H1 (cell line): ENCODE measurements around the gene BNC2. TPM values are rescaled to one million over a fixed set of nuclear protein-coding genes. Genes with fewer than 3 reads are reported as not detected.

Experiments
- CTCF ChIA-PET: fragments of 300-600 bp; sonication (Branson Sonifier 250); formaldehyde crosslinking; loops from one replicate; lab custom pipeline; 2021; ENCODE audit not compliant: partially characterized antibody; lab: Charles Lee
- POLR2A ChIA-PET: fragments of 300-600 bp; sonication (Branson Sonifier 250); formaldehyde crosslinking; loops from one replicate; lab custom pipeline; 2021; ENCODE audit warnings: inconsistent platforms; ENCODE audit not compliant: partially characterized antibody; lab: Charles Lee
- DNase-seq, 2 experiments: peaks; one replicate each; pipeline versions ENCODE4 v3.0.0 to v3.0.0-alpha.2; 2010 to 2022; ENCODE audit warnings: low spot score in 2 of 2, low read depth in 1 of 2, mixed read lengths in 1 of 2
- FAIRE-seq: peaks from 2 replicates; lab custom pipeline; 2011; peaks lifted over from hg19 to GRCh38; lab: Jason Lieb, UNC
- H2AFZ ChIP-seq: 2 replicates; pipeline ENCODE4 v1.8.1; 2012; ENCODE audit warnings: low read length, inconsistent platforms
- H2AK5ac ChIP-seq: 2 replicates; pipeline ENCODE4 v1.6.1; 2013; ENCODE audit warnings: low read depth, low read length
- H2BK120ac ChIP-seq: replicated peaks from 2 replicates; pipeline ENCODE3; 2013; ENCODE audit warnings: low read depth, low read length, inconsistent platforms
- H2BK12ac ChIP-seq: 2 replicates; pipeline ENCODE4 v1.6.1; 2013; ENCODE audit warnings: low read depth, low read length
- H2BK15ac ChIP-seq: 2 replicates; pipeline ENCODE4 v1.6.1; 2013; ENCODE audit warnings: low read length
- H2BK20ac ChIP-seq: 2 replicates; pipeline ENCODE4 v1.6.1; 2013; ENCODE audit warnings: low read length
- H2BK5ac ChIP-seq: 2 replicates; pipeline ENCODE4 v1.6.1; 2013; ENCODE audit warnings: low read depth, low read length
- H3K14ac ChIP-seq: 2 replicates; pipeline ENCODE4 v1.6.1; 2013; ENCODE audit warnings: inconsistent platforms; ENCODE audit not compliant: insufficient read length
- H3K18ac ChIP-seq: 2 replicates; pipeline ENCODE4 v1.6.1; 2013; ENCODE audit warnings: low read length; ENCODE audit errors: extremely low read depth
- H3K23ac ChIP-seq: 2 replicates; pipeline ENCODE4 v1.6.1; 2013; ENCODE audit warnings: inconsistent platforms; ENCODE audit not compliant: insufficient read length
- H3K23me2 ChIP-seq: 2 replicates; pipeline ENCODE4 v1.6.1; 2013; ENCODE audit warnings: low read depth, low read length
- H3K27ac ChIP-seq: 2 replicates; pipeline ENCODE4 v1.6.1; 2011; ENCODE audit warnings: low read depth, low read length, inconsistent platforms
- H3K27me3 ChIP-seq, 4 experiments: replicated peaks in 1 of 4; 1 replicate in 1 of 4; 2 replicates in 3 of 4; pipeline versions ENCODE4 v1.6.1 to v1.8.1; 2011 to 2013; ENCODE audit warnings: low read length in 3 of 4, mild to moderate bottlenecking in 3 of 4, inconsistent platforms in 2 of 4, mixed read lengths in 2 of 4, moderate library complexity in 1 of 4; ENCODE audit not compliant: control insufficient read depth in 3 of 4, insufficient read depth in 3 of 4; ENCODE audit errors: extremely low read depth in 1 of 4
- H3K36me3 ChIP-seq, 4 experiments: 2 replicates each; pipeline versions ENCODE4 v1.6.1 to v1.8.1; 2011 to 2013; ENCODE audit warnings: mild to moderate bottlenecking in 4 of 4, low read length in 3 of 4, moderate library complexity in 2 of 4, control low read depth in 1 of 4, inconsistent platforms in 1 of 4; ENCODE audit not compliant: insufficient read depth in 4 of 4, control insufficient read depth in 2 of 4
- H3K4ac ChIP-seq: replicated peaks from 2 replicates; pipeline ENCODE3; 2013; ENCODE audit warnings: low read length, low read depth, mixed read lengths, inconsistent platforms; ENCODE audit not compliant: insufficient read length
- H3K4me1 ChIP-seq, 4 experiments: replicated peaks in 1 of 4; 1 replicate in 1 of 4; 2 replicates in 3 of 4; pipeline versions ENCODE4 v1.6.1 to v1.8.1; 2011 to 2013; ENCODE audit warnings: low read length in 3 of 4, inconsistent platforms in 2 of 4, mixed read lengths in 1 of 4; ENCODE audit not compliant: insufficient read depth in 4 of 4, control insufficient read depth in 3 of 4
- H3K4me2 ChIP-seq, 2 experiments: 2 replicates each; pipeline versions ENCODE4 v1.6.1 to v1.8.1; 2011 to 2013; ENCODE audit warnings: low read depth in 2 of 2, low read length in 2 of 2, control low read depth in 1 of 2, inconsistent platforms in 1 of 2, mild to moderate bottlenecking in 1 of 2; ENCODE audit not compliant: insufficient read depth in 1 of 2
- H3K4me3 ChIP-seq, 4 experiments: fragments of 200-600, 300-600 bp in 1 of 4; sonication (generic), shearing (Covaris generic), sonication (Bioruptor Twin) in 1 of 4; 2 replicates each; pipeline versions ENCODE4 v1.5.1 to v1.8.1; 2011 to 2016; ENCODE audit warnings: low read length in 4 of 4, low read depth in 3 of 4, control low read depth in 2 of 4, inconsistent platforms in 2 of 4, mild to moderate bottlenecking in 2 of 4, mixed read lengths in 1 of 4, moderate library complexity in 1 of 4; ENCODE audit not compliant: insufficient read depth in 2 of 4; ENCODE audit errors: extremely low read depth in 1 of 4
- H3K56ac ChIP-seq: replicated peaks from 2 replicates; pipeline ENCODE3; 2013; ENCODE audit warnings: low read depth, mild to moderate bottlenecking, mixed read lengths, low read length, inconsistent platforms; ENCODE audit not compliant: insufficient read length
- H3K79me1 ChIP-seq: 2 replicates; pipeline ENCODE4 v1.6.1; 2013; ENCODE audit warnings: low read depth, low read length, control low read depth
- H3K79me2 ChIP-seq, 2 experiments: 2 replicates each; pipeline versions ENCODE4 v1.6.1 to v1.8.1; 2012 to 2013; ENCODE audit warnings: low read length in 2 of 2, mild to moderate bottlenecking in 2 of 2, inconsistent platforms in 1 of 2; ENCODE audit not compliant: insufficient read depth in 2 of 2, control insufficient read depth in 1 of 2
- H3K9ac ChIP-seq, 4 experiments: replicated peaks in 1 of 4; 1 replicate in 1 of 4; 2 replicates in 3 of 4; pipeline versions ENCODE4 v1.6.1 to v1.8.1; 2011 to 2013; ENCODE audit warnings: low read depth in 3 of 4, low read length in 3 of 4, control low read depth in 2 of 4, mild to moderate bottlenecking in 2 of 4, moderate library complexity in 2 of 4, inconsistent platforms in 1 of 4; ENCODE audit errors: extremely low read depth in 1 of 4
- H3K9me3 ChIP-seq, 2 experiments: 2 replicates each; pipeline versions ENCODE4 v1.6.1 to v1.8.1; 2012 to 2013; ENCODE audit warnings: mild to moderate bottlenecking in 2 of 2, moderate library complexity in 2 of 2, control low read depth in 1 of 2, inconsistent platforms in 1 of 2, low read depth in 1 of 2, low read length in 1 of 2, mixed read lengths in 1 of 2; ENCODE audit not compliant: insufficient read depth in 2 of 2
- H4K20me1 ChIP-seq, 2 experiments: replicated peaks in 1 of 2; 2 replicates each; pipeline versions ENCODE3 to v1.8.1; 2011 to 2013; ENCODE audit warnings: inconsistent platforms in 2 of 2, low read length in 2 of 2, mild to moderate bottlenecking in 1 of 2; ENCODE audit not compliant: insufficient read depth in 2 of 2, control insufficient read depth in 1 of 2
- H4K5ac ChIP-seq: 2 replicates; pipeline ENCODE4 v1.6.1; 2013; ENCODE audit warnings: low read length, low read depth, mixed read lengths, inconsistent platforms; ENCODE audit not compliant: insufficient read length
- H4K8ac ChIP-seq: 2 replicates; pipeline ENCODE4 v1.8.0; 2013; ENCODE audit warnings: mild to moderate bottlenecking, moderate library complexity, low read length, inconsistent platforms; ENCODE audit not compliant: insufficient read depth; ENCODE audit errors: extremely low read depth
- H4K91ac ChIP-seq: replicated peaks from 2 replicates; pipeline ENCODE3; 2013; ENCODE audit warnings: low read length, mixed read lengths, inconsistent platforms; ENCODE audit not compliant: insufficient read length
- CHD2 ChIP-seq: IDR thresholded peaks from 2 replicates; pipeline ENCODE4 v1.6.1; 2012; ENCODE audit warnings: low read length, improper control_type of control experiment
- JUND ChIP-seq: IDR thresholded peaks from 2 replicates; pipeline ENCODE4 v1.6.1; 2011; ENCODE audit warnings: mild to moderate bottlenecking, improper control_type of control experiment, low read length
- NANOG ChIP-seq: IDR thresholded peaks from 2 replicates; pipeline ENCODE4 v1.6.1; 2011; ENCODE audit warnings: low read length, low read depth, mild to moderate bottlenecking, inconsistent platforms; ENCODE audit not compliant: insufficient read depth, poor library complexity, severe bottlenecking
- TBP ChIP-seq: IDR thresholded peaks from 2 replicates; pipeline ENCODE4 v1.6.1; 2011; ENCODE audit warnings: low read depth, low read length, improper control_type of control experiment
- WGBS, 2 experiments: shearing (Covaris generic) in 1 of 2; methylation state at CpG; one replicate each; pipeline versions ENCODE4 v1.1.6 to v1.1.7; 2013 to 2015; ENCODE audit warnings: low lambda C conversion rate in 2 of 2, mixed read lengths in 2 of 2, inconsistent platforms in 1 of 2, low coverage in 1 of 2, missing lambda C conversion rate in 1 of 2; ENCODE audit not compliant: insufficient replicate concordance in 2 of 2, insufficient coverage in 1 of 2, insufficient read length in 1 of 2; ENCODE audit errors: extremely low coverage in 1 of 2, missing lambda C conversion rate in 1 of 2; 5-methylcytosine and 5-hydroxymethylcytosine counted together
- polyA plus RNA-seq, 7 experiments: library from polyadenylated mRNA; depleted of rRNA in 3 of 7; stranded (reverse) in 5 of 7; unstranded in 2 of 7; fragments of >200 nt in 5 of 7; fragments of 200-250 nt in 2 of 7; gene quantifications; 1 replicate in 5 of 7; 2 replicates in 1 of 7; 4 replicates in 1 of 7; pipeline versions ENCODE4 v1.2.1 to v1.2.3, GENCODE V29; 2011 to 2013; ENCODE audit warnings: missing spikeins in 2 of 7, mixed read lengths in 2 of 7
- total RNA-seq: library from RNA; stranded (reverse); fragmentation: NEBNext Ultra II Directional; extraction: Animal tissue kit (Norgen Biotek cat#: 25700); gene quantifications from 2 replicates; pipeline ENCODE4 v1.2.1, GENCODE V29; 2021
- TF ChIP-seq, protein P1 (sequence below): IDR thresholded peaks from 2 replicates; pipeline ENCODE4 v1.6.1; 2012; ENCODE audit warnings: inconsistent platforms
- TF ChIP-seq, protein P2 (sequence below): IDR thresholded peaks from 2 replicates; pipeline ENCODE4 v1.6.1; 2012; ENCODE audit warnings: inconsistent platforms
- TF ChIP-seq, protein P3 (sequence below), 3 experiments: IDR thresholded peaks; 1 replicate in 2 of 3; 2 replicates in 1 of 3; pipeline versions ENCODE4 v1.5.1 to v1.6.1; 2011; ENCODE audit warnings: low read length in 3 of 3, mild to moderate bottlenecking in 3 of 3, inconsistent platforms in 2 of 3, low read depth in 1 of 3, moderate library complexity in 1 of 3; ENCODE audit not compliant: insufficient read depth in 1 of 3; ENCODE audit errors: control extremely low read depth in 1 of 3

BNC2 gene
- total and polyA plus RNA-seq, 2 of the 8 experiments (the other 6 are each of a cell fraction or from before 2014, with no cell fraction given), result 16.0 to 26.8 TPM

DNA sequence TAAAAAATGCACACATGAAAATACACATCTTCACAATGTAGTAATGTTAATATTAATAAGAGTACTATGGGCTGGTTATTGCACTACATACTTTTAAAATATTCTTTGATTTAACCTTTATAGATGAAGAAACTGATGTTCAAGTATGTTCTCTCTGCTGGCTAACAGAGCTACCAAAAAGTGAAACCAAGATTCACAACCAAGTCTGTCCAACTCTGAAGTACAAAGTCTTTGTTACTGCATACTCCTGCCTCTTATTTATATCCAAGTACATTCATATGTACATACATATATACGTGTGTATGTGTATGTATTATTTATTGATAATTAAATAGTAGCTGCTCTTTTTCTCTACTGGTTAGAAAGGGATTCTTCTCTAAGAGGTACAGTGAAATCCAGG is 325.6 kb downstream of the BNC2 start:
- H3K36me3 ChIP-seq, result no peaks in the 10 kb centered on the region
- no peak overlapping the region for H2AK5ac ChIP-seq
- H2BK12ac ChIP-seq, result no peak overlapping the region
- H3K27me3 ChIP-seq, result no peaks in the 10 kb centered on the region
- peaks cover 0 to 9% (median 3%) of the 10 kb centered on the region in 4 experiments; a peak in 2 of 7 replicates for H3K4me1 ChIP-seq
- no peaks in the 10 kb centered on the region for H3K9me3 ChIP-seq
- no peak overlapping the region for H3K23ac ChIP-seq
- H2AFZ ChIP-seq, result no peak overlapping the region
- no peak overlapping the region for H3K56ac ChIP-seq
- no peak overlapping the region for H3K4me3 ChIP-seq
- H3K9ac ChIP-seq, result no peak overlapping the region
- H3K4me2 ChIP-seq, result no peak overlapping the region
- no peak for DNase-seq
- H2BK120ac ChIP-seq, result no peak overlapping the region
- H4K20me1 ChIP-seq, result no peaks in the 10 kb centered on the region
- H3K4ac ChIP-seq, result no peak overlapping the region
- H2BK20ac ChIP-seq, result no peak overlapping the region
- H3K23me2 ChIP-seq, result no peaks in the 10 kb centered on the region
- no peak overlapping the region for H4K8ac ChIP-seq
- TF ChIP-seq, protein P1, sequence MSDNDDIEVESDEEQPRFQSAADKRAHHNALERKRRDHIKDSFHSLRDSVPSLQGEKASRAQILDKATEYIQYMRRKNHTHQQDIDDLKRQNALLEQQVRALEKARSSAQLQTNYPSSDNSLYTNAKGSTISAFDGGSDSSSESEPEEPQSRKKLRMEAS, result no peak
- TF ChIP-seq, protein P2, sequence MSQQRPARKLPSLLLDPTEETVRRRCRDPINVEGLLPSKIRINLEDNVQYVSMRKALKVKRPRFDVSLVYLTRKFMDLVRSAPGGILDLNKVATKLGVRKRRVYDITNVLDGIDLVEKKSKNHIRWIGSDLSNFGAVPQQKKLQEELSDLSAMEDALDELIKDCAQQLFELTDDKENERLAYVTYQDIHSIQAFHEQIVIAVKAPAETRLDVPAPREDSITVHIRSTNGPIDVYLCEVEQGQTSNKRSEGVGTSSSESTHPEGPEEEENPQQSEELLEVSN, result no peak
- TF ChIP-seq TBP (no peak), NANOG (no peak), JUND (no peak), CHD2 (no peak)
- TF ChIP-seq, protein P3, sequence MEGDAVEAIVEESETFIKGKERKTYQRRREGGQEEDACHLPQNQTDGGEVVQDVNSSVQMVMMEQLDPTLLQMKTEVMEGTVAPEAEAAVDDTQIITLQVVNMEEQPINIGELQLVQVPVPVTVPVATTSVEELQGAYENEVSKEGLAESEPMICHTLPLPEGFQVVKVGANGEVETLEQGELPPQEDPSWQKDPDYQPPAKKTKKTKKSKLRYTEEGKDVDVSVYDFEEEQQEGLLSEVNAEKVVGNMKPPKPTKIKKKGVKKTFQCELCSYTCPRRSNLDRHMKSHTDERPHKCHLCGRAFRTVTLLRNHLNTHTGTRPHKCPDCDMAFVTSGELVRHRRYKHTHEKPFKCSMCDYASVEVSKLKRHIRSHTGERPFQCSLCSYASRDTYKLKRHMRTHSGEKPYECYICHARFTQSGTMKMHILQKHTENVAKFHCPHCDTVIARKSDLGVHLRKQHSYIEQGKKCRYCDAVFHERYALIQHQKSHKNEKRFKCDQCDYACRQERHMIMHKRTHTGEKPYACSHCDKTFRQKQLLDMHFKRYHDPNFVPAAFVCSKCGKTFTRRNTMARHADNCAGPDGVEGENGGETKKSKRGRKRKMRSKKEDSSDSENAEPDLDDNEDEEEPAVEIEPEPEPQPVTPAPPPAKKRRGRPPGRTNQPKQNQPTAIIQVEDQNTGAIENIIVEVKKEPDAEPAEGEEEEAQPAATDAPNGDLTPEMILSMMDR (IDR thresholded peaks at IDR 0.05; ENCODE audit: control extremely low read depth in 1 of 3, insufficient read depth in 1 of 3, low read depth in 1 of 3, low read length in 3 of 3), result no peak
- no peaks in the 10 kb centered on the region for H3K79me1 ChIP-seq
- H3K14ac ChIP-seq, result no peak overlapping the region
- ChIA-PET POLR2A (no interaction called here), CTCF (interaction anchor here (0.6 kb wide), 1 partner anchor 381 kb away, joined by 3 read pairs; no protein-coding TSS in a partner anchor)
- H3K79me2 ChIP-seq, result no peaks in the 10 kb centered on the region; a peak in 1 of 4 replicates
- no peak overlapping the region for H4K91ac ChIP-seq
- H3K27ac ChIP-seq, result no peak overlapping the region
- WGBS, 2 experiments, result 91% methylated on average over 1 of the region's 1 CpG; no CpG with 5 or more reads in 1 of the 2 experiments
- H4K5ac ChIP-seq, result no peak overlapping the region
- H3K18ac ChIP-seq, result no peak overlapping the region
- no peak for FAIRE-seq
- H2BK5ac ChIP-seq, result no peak overlapping the region
- no peak overlapping the region for H2BK15ac ChIP-seq
